Astrocyte of the cerebellum (primary cell): Measurements from ENCODE around the gene ZKSCAN5.
"Not testable (repeated sequence)": the region's sequence is repeated elsewhere in the genome, so short reads cannot be mapped to it uniquely, and the experiment has no call there.

Experiments used
- DNase-seq: peaks from one replicate; pipeline ENCODE4 v3.0.0-alpha.2; 2011; ENCODE audit warnings: low read depth
- H3K4me3 ChIP-seq: 2 replicates; pipeline ENCODE4 v1.5.1; 2011; ENCODE audit warnings: mild to moderate bottlenecking, low read depth, low read length, moderate library complexity
- CTCF ChIP-seq: IDR thresholded peaks from 2 replicates; pipeline ENCODE4 v1.5.1; 2012; ENCODE audit warnings: low read length, low read depth, moderate library complexity, mild to moderate bottlenecking; ENCODE audit errors: missing control alignments
- in situ Hi-C: cut with HindIII; loops from 2 replicates; pipeline ENCODE4 v1.10.0; 2017; ENCODE audit warnings: low sequenced_read_pairs

Gene ZKSCAN5

GRCh38 chr7:99579956-99580777 is 75.7 kb downstream of the ZKSCAN5 start:
- TF ChIP-seq CTCF, result peak; percentile 58
- no peak for DNase-seq
- in situ Hi-C loops, result no loop called here
- H3K4me3 ChIP-seq, result peak overlapping the region; percentile 52

GRCh38 chr7:99580778-99581332 is 76.4 kb downstream of the ZKSCAN5 start:
- peak overlapping the region; percentile 52 for H3K4me3 ChIP-seq
- in situ Hi-C loops, DNase-seq: not testable (repeated sequence)
